Central memory CD4-positive, alpha-beta T cell (primary cell): ENCODE data around the gene PXDC1.

Experiments used
- DNase-seq: peaks from one replicate; pipeline ENCODE4 v3.0.0; 2022

Gene PXDC1

GRCh38 chr6:3746119-3746691, 5.3 kb downstream of the PXDC1 start:
- DNase-seq = no peak

GRCh38 chr6:3745566-3746118, 5.9 kb downstream of the PXDC1 start:
- DNase-seq = no peak

- no peak for DNase-seq
Observed at GRCh38 chr6:3744901-3745470, 6.5 kb downstream of the PXDC1 start.

- no peak for DNase-seq
Observed at GRCh38 chr6:3744211-3744900, 7.2 kb downstream of the PXDC1 start.

GRCh38 chr6:3743541-3743940, 8.0 kb downstream of the PXDC1 start:
- no peak for DNase-seq

GRCh38 chr6:3742426-3743344, 8.8 kb downstream of the PXDC1 start:
- peak; percentile 76 for DNase-seq

GRCh38 chr6:3742076-3742425, 9.5 kb downstream of the PXDC1 start:
- no peak for DNase-seq

- no peak for DNase-seq
Observed at GRCh38 chr6:3741477-3741871, 10.0 kb downstream of the PXDC1 start.

GRCh38 chr6:3740551-3741476, 10.7 kb downstream of the PXDC1 start:
- no peak for DNase-seq

GRCh38 chr6:3739311-3739897, 12.1 kb downstream of the PXDC1 start:
- DNase-seq = no peak

- no peak for DNase-seq
Observed at GRCh38 chr6:3738381-3739131, 13.0 kb downstream of the PXDC1 start.

- no peak for DNase-seq
Observed at GRCh38 chr6:3737831-3738210, 13.7 kb downstream of the PXDC1 start.

- DNase-seq = no peak
Observed at GRCh38 chr6:3737149-3737830, 14.2 kb downstream of the PXDC1 start.

GRCh38 chr6:3735029-3735605, 16.4 kb downstream of the PXDC1 start:
- DNase-seq = no peak

GRCh38 chr6:3734023-3734422, 17.5 kb downstream of the PXDC1 start:
- no peak for DNase-seq

GRCh38 chr6:3733321-3733925, 18.1 kb downstream of the PXDC1 start:
- no peak for DNase-seq

- peak; percentile 49 for DNase-seq
Observed at GRCh38 chr6:3732345-3733141, 19.0 kb downstream of the PXDC1 start.

- no peak for DNase-seq
Observed at GRCh38 chr6:3731700-3732099, 19.8 kb downstream of the PXDC1 start.
